Panc1 (cell line): ENCODE measurements around the gene UBXN11.

Experiments used
- POLR2AphosphoS5 ChIP-seq: IDR thresholded peaks from 2 replicates; pipeline ENCODE4 v1.6.1; 2012; ENCODE audit warnings: mild to moderate bottlenecking, low read depth, low read length, moderate library complexity
- TCF7L2 ChIP-seq: IDR thresholded peaks from 2 replicates; pipeline ENCODE4 v1.6.1; 2011; ENCODE audit warnings: mild to moderate bottlenecking, low read depth, low read length, inconsistent platforms
- TF ChIP-seq, protein P1 (sequence below): fragments of 450-650 bp; IDR thresholded peaks from 2 replicates; pipeline ENCODE4 v1.5.1; 2017; ENCODE audit warnings: mild to moderate bottlenecking

DNA sequence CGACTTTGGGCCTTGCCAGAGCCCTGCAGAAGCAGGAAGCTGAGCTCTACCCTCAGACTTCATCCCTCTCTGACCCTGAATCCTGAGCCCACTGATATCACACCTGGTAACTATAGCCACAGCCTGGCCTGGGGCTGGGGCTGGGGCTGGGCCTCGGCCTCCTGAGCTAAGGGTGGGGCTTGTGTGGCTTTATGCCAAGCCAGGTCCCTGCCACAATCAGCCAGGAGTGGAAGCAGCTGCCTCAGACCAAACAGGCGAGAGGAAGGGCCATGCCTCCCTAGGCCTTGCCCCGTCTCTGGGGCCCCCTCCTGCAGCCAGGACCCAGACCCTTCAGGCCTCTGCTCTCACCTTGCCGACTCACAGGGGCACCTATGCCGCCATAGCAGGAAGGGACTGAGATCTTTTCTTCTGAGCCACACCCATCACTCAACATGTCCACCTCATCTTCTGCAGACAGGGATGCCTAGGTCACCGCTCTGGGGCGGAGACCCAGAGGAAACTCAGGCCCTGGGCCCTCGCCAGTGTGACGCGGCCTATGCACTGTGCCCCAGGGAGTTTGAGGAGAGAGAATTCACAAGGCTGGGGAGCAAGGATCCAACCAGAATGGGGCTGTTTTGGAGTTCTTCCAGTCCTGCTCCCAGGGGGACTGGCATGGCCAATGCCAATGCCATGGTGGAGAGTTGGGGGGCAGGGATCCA lies 5.7 kb downstream of the UBXN11 start:
- TF ChIP-seq, protein P1, sequence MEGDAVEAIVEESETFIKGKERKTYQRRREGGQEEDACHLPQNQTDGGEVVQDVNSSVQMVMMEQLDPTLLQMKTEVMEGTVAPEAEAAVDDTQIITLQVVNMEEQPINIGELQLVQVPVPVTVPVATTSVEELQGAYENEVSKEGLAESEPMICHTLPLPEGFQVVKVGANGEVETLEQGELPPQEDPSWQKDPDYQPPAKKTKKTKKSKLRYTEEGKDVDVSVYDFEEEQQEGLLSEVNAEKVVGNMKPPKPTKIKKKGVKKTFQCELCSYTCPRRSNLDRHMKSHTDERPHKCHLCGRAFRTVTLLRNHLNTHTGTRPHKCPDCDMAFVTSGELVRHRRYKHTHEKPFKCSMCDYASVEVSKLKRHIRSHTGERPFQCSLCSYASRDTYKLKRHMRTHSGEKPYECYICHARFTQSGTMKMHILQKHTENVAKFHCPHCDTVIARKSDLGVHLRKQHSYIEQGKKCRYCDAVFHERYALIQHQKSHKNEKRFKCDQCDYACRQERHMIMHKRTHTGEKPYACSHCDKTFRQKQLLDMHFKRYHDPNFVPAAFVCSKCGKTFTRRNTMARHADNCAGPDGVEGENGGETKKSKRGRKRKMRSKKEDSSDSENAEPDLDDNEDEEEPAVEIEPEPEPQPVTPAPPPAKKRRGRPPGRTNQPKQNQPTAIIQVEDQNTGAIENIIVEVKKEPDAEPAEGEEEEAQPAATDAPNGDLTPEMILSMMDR = no peak
- TF ChIP-seq POLR2AphosphoS5 (no peak), TCF7L2 (no peak)
